Prostate gland (tissue), 2 donors: ENCODE measurements around the gene OSBPL3.

Source experiments
- POLR2A ChIP-seq: fragments of 450-650 bp; IDR thresholded peaks from one replicate; pipeline ENCODE4 v1.6.1; 2016; ENCODE audit warnings: antibody characterized with exemption, mild to moderate bottlenecking
- POLR2AphosphoS5 ChIP-seq: sonication (generic); formaldehyde crosslinking; IDR thresholded peaks from one replicate; pipeline ENCODE4 v1.6.1; 2017; ENCODE audit warnings: antibody characterized with exemption
- TF ChIP-seq, protein P1 (sequence below), 4 experiments: fragments of 200-600 bp in 2 of 4; fragments of 450-650 bp in 2 of 4; sonication (generic) in 2 of 4; IDR thresholded peaks; 1 replicate in 3 of 4; 2 replicates in 1 of 4; pipeline ENCODE4 v1.5.1; 2016 to 2019; ENCODE audit warnings: antibody characterized with exemption in 4 of 4, mild to moderate bottlenecking in 2 of 4, moderate library complexity in 2 of 4

DNA sequence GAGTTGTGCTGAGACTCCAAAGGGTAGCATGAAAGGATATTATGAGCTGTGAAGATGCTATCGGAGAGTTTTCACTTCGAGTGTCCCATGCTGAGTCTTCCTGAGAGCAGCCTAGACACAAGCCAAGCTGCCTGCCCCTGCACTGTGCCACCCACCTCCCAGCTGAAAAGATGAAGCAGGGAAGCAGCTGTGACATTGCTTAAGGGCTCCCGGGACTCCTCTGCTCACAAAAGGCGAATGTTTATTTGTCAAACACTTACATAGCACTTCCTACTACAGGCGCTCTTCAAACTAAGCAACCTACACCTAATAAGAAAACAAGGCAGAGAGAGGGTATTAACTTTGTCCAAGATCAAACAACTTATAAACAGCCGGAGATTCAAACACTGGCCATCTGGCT lies 95.6 kb downstream of the OSBPL3 start:
- TF ChIP-seq, protein P1, sequence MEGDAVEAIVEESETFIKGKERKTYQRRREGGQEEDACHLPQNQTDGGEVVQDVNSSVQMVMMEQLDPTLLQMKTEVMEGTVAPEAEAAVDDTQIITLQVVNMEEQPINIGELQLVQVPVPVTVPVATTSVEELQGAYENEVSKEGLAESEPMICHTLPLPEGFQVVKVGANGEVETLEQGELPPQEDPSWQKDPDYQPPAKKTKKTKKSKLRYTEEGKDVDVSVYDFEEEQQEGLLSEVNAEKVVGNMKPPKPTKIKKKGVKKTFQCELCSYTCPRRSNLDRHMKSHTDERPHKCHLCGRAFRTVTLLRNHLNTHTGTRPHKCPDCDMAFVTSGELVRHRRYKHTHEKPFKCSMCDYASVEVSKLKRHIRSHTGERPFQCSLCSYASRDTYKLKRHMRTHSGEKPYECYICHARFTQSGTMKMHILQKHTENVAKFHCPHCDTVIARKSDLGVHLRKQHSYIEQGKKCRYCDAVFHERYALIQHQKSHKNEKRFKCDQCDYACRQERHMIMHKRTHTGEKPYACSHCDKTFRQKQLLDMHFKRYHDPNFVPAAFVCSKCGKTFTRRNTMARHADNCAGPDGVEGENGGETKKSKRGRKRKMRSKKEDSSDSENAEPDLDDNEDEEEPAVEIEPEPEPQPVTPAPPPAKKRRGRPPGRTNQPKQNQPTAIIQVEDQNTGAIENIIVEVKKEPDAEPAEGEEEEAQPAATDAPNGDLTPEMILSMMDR (IDR thresholded peaks at IDR 0.05) = no peak
- no peak for TF ChIP-seq POLR2A
- no peak for TF ChIP-seq POLR2AphosphoS5
